HG03558 (cell line): ENCODE measurements around the gene ZNF654.
"Not testable (repeated sequence)": the region's sequence is repeated elsewhere in the genome, so short reads cannot be mapped to it uniquely, and the experiment has no call there.

Experiments
- ATAC-seq: cut with Tn5 transposase; IDR thresholded peaks from one replicate; pipeline ENCODE4 v1.9.1; 2021; ENCODE audit warnings: moderate number of reproducible peaks; ENCODE audit not compliant: unreplicated experiment; ENCODE audit errors: extremely low read depth

ZNF654 gene

GRCh38 chr3:88058581-88059379, at the start of gene ZNF654, which contains the start of gene CGGBP1:
Gene ZNF654, plus strand, starts transcription at chr3:88059255. Its CDS starts 65 bp downstream, at chr3:88059320.
Gene CGGBP1, minus strand, starts transcription at chr3:88059005. Its CDS starts 3,029 bp downstream, at chr3:88055976.
- ATAC-seq: peak; percentile 92

- no peak for ATAC-seq
Observed at GRCh38 chr3:88010810-88011209, 48.2 kb upstream of the ZNF654 start.

- ATAC-seq: no peak
Observed at GRCh38 chr3:88013592-88013991, 45.5 kb upstream of the ZNF654 start.

- not testable (repeated sequence) for ATAC-seq
Observed at GRCh38 chr3:88015656-88016055, 43.4 kb upstream of the ZNF654 start.

- peak; percentile 93 for ATAC-seq
Observed at GRCh38 chr3:88019024-88019423, 40.0 kb upstream of the ZNF654 start.

- no peak for ATAC-seq
Observed at GRCh38 chr3:88025001-88025552, 34.0 kb upstream of the ZNF654 start.

GRCh38 chr3:88028876-88029275, 30.2 kb upstream of the ZNF654 start:
- ATAC-seq: no peak

GRCh38 chr3:88030210-88030609, 28.8 kb upstream of the ZNF654 start:
- no peak for ATAC-seq

GRCh38 chr3:88031642-88032077, 27.4 kb upstream of the ZNF654 start:
- peak; percentile 86 for ATAC-seq

GRCh38 chr3:88032245-88032644, 26.8 kb upstream of the ZNF654 start:
- ATAC-seq: no peak

- ATAC-seq: no peak
Observed at GRCh38 chr3:88033079-88033478, 26.0 kb upstream of the ZNF654 start.

- no peak for ATAC-seq
Observed at GRCh38 chr3:88033808-88034207, 25.2 kb upstream of the ZNF654 start.

GRCh38 chr3:88034491-88035275, 24.4 kb upstream of the ZNF654 start:
- ATAC-seq: no peak

- no peak for ATAC-seq
Observed at GRCh38 chr3:88036221-88036620, 22.8 kb upstream of the ZNF654 start.

GRCh38 chr3:88038566-88038965, 20.5 kb upstream of the ZNF654 start:
- ATAC-seq: no peak

- no peak for ATAC-seq
Observed at GRCh38 chr3:88040529-88040928, 18.5 kb upstream of the ZNF654 start.

GRCh38 chr3:88041005-88041404, 18.1 kb upstream of the ZNF654 start:
- no peak for ATAC-seq

- ATAC-seq: no peak
Observed at GRCh38 chr3:88044411-88044810, 14.6 kb upstream of the ZNF654 start.

- no peak for ATAC-seq
Observed at GRCh38 chr3:88046766-88047165, 12.3 kb upstream of the ZNF654 start.

GRCh38 chr3:88057630-88058305, 1.3 kb upstream of the ZNF654 start:
- ATAC-seq: no peak

GRCh38 chr3:88058306-88058580, 812 bp upstream of the ZNF654 start:
- no peak for ATAC-seq
